Mesothelial cell of epicardium (in vitro differentiated cells): Measurements from ENCODE around the gene MEAK7. TPM values are rescaled to one million over a fixed set of nuclear protein-coding genes. Genes with fewer than 3 reads are reported as not detected.

Experiments
- DNase-seq, 2 experiments: peaks; one replicate each; pipeline ENCODE4 v3.0.0; 2021; ENCODE audit warnings: low spot score in 2 of 2; ENCODE audit not compliant: unreplicated experiment in 2 of 2
- H3K27ac Mint-ChIP-seq: 2 replicates; pipeline ENCODE4 v1.8.0; 2021; ENCODE audit warnings: mixed read lengths
- H3K27me3 Mint-ChIP-seq: 2 replicates; pipeline ENCODE4 v1.8.0; 2021; ENCODE audit warnings: low read depth, mixed read lengths
- H3K36me3 Mint-ChIP-seq: 2 replicates; pipeline ENCODE4 v1.8.0; 2021; ENCODE audit warnings: mixed read lengths
- H3K4me1 Mint-ChIP-seq: 2 replicates; pipeline ENCODE4 v1.8.0; 2021; ENCODE audit warnings: mixed read lengths
- H3K4me3 Mint-ChIP-seq: 2 replicates; pipeline ENCODE4 v1.8.0; 2021; ENCODE audit warnings: mild to moderate bottlenecking, moderate library complexity, mixed read lengths
- H3K9me3 Mint-ChIP-seq: 2 replicates; pipeline ENCODE4 v1.8.0; 2021; ENCODE audit warnings: mixed read lengths
- total RNA-seq: library from RNA; stranded (reverse); gene quantifications from 3 replicates; pipeline ENCODE4 v1.2.1, GENCODE V29; 2021
- TF ChIP-seq, protein P1 (sequence below): fragments of 200-600 bp; sonication (generic); IDR thresholded peaks from one replicate; pipeline ENCODE4 v1.5.0; 2021; ENCODE audit warnings: antibody characterized with exemption; ENCODE audit not compliant: unreplicated experiment

MEAK7 gene
- total RNA-seq, 1 donor from 2014 or later = 42.7 TPM

GRCh38 chr16:84500531-84500930 lies 3.9 kb downstream of the MEAK7 start:
- peaks cover 32% of the 10 kb centered on the region for H3K36me3 Mint-ChIP-seq
- H3K4me3 Mint-ChIP-seq = no peak overlapping the region

GRCh38 chr16:84499638-84500037 lies 4.8 kb downstream of the MEAK7 start:
- Mint-ChIP-seq H3K4me3 (no peak overlapping the region), H3K9me3 (peaks cover 5% of the 10 kb centered on the region), H3K27me3 (no peaks in the 10 kb centered on the region), H3K36me3 (peaks cover 40% of the 10 kb centered on the region), H3K4me1 (peaks cover 17% of the 10 kb centered on the region), H3K27ac (no peak overlapping the region)
- DNase-seq = no peak
- TF ChIP-seq, protein P1, sequence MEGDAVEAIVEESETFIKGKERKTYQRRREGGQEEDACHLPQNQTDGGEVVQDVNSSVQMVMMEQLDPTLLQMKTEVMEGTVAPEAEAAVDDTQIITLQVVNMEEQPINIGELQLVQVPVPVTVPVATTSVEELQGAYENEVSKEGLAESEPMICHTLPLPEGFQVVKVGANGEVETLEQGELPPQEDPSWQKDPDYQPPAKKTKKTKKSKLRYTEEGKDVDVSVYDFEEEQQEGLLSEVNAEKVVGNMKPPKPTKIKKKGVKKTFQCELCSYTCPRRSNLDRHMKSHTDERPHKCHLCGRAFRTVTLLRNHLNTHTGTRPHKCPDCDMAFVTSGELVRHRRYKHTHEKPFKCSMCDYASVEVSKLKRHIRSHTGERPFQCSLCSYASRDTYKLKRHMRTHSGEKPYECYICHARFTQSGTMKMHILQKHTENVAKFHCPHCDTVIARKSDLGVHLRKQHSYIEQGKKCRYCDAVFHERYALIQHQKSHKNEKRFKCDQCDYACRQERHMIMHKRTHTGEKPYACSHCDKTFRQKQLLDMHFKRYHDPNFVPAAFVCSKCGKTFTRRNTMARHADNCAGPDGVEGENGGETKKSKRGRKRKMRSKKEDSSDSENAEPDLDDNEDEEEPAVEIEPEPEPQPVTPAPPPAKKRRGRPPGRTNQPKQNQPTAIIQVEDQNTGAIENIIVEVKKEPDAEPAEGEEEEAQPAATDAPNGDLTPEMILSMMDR = no peak

More at GRCh38 chr16:84500531-84500930, 3.9 kb downstream of the MEAK7 start:
- Mint-ChIP-seq H3K9me3 (peaks cover under 1% of the 10 kb centered on the region), H3K27me3 (no peaks in the 10 kb centered on the region), H3K27ac (no peak overlapping the region), H3K4me1 (peaks cover 25% of the 10 kb centered on the region)
- TF ChIP-seq, protein P1 = no peak
- DNase-seq = no peak

DNA sequence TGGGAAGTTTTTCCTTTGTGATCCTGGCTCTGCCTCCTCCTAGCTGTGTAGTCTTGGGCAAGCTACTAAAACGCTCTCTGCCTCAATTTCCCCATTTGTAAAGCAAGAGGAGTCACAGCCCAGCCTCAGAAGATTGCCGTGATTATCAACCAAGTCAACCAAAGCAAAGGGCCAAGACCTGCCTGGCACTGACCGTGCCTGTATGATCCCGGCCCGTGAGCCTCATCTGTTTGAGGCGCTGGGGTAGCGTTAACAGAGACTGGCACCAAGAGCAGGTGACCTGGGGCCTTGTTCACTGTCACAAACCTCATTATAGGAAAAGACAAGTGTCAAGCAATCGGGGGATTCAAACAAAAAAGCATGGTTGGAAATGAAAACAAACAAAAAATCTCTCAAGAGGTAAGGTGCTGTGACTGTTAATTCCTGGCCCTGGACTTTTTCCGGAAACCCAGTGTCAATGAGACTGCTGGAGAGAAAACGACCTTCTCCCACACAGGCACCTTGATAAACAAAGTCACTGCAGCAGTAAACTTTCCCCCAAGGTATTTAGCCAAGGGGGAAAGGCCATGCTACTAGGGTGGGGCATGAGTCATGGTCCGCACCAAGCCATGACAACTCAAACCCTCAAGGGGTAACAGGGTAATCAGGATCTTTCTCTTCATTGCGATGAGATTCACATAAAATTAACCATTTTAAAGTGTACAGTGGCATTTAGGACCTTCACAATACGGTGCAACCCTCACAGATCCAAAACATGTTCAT lies 5.4 kb downstream of the MEAK7 start:
- no peak overlapping the region for H3K27ac Mint-ChIP-seq
- peaks cover 15% of the 10 kb centered on the region for H3K4me1 Mint-ChIP-seq
- H3K9me3 Mint-ChIP-seq = peaks cover 10% of the 10 kb centered on the region
- H3K4me3 Mint-ChIP-seq = no peak overlapping the region
- DNase-seq = no peak
- H3K27me3 Mint-ChIP-seq = no peaks in the 10 kb centered on the region
- peaks cover 46% of the 10 kb centered on the region for H3K36me3 Mint-ChIP-seq
- TF ChIP-seq, protein P1 = no peak

DNA sequence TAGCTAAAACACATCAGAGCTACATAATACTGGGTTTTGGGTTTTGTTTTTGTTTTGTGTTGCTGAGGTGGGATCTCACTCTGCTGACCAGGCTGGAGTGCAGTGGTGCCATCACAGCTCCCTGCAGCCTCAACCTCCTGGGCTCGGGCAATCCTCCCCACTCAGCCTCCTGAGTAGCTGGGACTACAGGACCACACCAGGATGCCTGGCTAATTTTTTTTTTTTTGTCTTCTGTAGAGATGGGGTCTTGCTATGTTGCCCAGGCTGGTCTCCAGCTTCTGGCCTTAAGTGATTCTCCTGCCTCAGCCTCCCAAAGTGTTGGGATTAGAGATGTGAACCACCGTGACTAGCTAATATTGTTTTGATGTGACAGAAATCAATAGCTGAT lies 6.2 kb downstream of the MEAK7 start:
- DNase-seq = no peak
- Mint-ChIP-seq H3K4me1 (peaks cover 7% of the 10 kb centered on the region), H3K4me3 (no peak overlapping the region), H3K27me3 (no peaks in the 10 kb centered on the region), H3K36me3 (peaks cover 53% of the 10 kb centered on the region), H3K27ac (no peak overlapping the region), H3K9me3 (peaks cover 13% of the 10 kb centered on the region)
- TF ChIP-seq, protein P1 = no peak

DNA sequence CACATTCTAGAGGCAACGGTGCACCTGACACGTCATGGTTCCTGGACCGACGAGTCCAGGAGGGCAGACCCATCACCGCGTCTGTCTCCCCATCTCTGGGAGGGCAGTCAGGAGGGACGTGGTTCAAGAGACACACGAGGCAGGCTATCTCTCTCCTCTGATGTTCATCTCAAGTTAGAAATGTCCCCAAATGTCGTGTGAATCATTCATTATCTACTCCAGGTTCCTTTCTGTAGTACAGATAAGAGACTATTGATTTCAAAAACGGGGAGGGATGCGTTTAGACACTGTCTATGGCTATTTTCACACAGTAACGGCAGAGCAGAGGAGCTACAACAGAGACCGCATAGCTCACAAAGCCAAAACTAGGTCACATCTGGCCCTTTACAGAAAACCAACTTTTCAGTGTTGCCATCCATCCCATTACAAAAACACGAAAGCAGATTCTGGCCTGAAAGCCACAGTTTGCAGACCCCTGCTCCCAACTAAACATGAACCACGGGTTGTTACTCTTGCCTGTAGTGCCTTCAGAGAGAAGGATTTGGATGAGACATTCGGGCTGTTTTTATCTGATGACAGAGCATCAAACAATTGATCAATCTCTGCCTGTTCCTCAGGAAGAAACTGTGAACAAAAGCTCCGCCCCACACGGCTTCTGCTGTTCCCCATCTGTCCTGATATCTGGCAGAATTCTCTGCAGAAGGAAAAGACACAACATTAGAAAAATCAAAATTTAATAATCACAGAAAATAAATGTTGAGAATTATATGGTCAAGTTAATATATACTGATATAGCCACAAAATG lies 6.8 kb downstream of the MEAK7 start:
- Mint-ChIP-seq H3K4me3 (no peak overlapping the region), H3K27ac (no peak overlapping the region), H3K9me3 (peaks cover 18% of the 10 kb centered on the region), H3K27me3 (no peaks in the 10 kb centered on the region), H3K36me3 (peaks cover 57% of the 10 kb centered on the region), H3K4me1 (peaks cover 5% of the 10 kb centered on the region)
- DNase-seq = no peak
- TF ChIP-seq, protein P1 = no peak
